ENCODE results near the gene CPED1.
"Not testable (repeated sequence)": the region's sequence is repeated elsewhere in the genome, so short reads cannot be mapped to it uniquely, and the experiment has no call there.

CPED1 gene

GRCh38 chr7:121001234-121001906, 12.9 kb downstream of the CPED1 start:
- no peak for DNase-seq (ENCODE audit: low read depth)
- no peak overlapping the region for H3K4me3 ChIP-seq (replicated peaks; ENCODE audit: low read depth, low read length)
- TF ChIP-seq CTCF (IDR thresholded peaks at IDR 0.05; ENCODE audit: low read length, missing control alignments) = no peak

GRCh38 chr7:121002048-121002756, 13.7 kb downstream of the CPED1 start:
- DNase-seq (ENCODE audit: low read depth) = peak; percentile 31
- H3K4me3 ChIP-seq (replicated peaks; ENCODE audit: low read depth, low read length) = no peak overlapping the region
- peak; percentile 5 for TF ChIP-seq CTCF (IDR thresholded peaks at IDR 0.05; ENCODE audit: low read length, missing control alignments)

- DNase-seq (ENCODE audit: low read depth) = peak; percentile 54
- no peak overlapping the region for H3K4me3 ChIP-seq (replicated peaks; ENCODE audit: low read depth, low read length)
- TF ChIP-seq CTCF (IDR thresholded peaks at IDR 0.05; ENCODE audit: low read length, missing control alignments) = no peak
Measured at GRCh38 chr7:121002757-121003200, 14.3 kb downstream of the CPED1 start.

- DNase-seq (ENCODE audit: low read depth) = no peak
- no peak for TF ChIP-seq CTCF (IDR thresholded peaks at IDR 0.05; ENCODE audit: low read length, missing control alignments)
- no peak overlapping the region for H3K4me3 ChIP-seq (replicated peaks; ENCODE audit: low read depth, low read length)
Measured at GRCh38 chr7:121003986-121004685, 15.6 kb downstream of the CPED1 start.

- not testable (repeated sequence) for DNase-seq (ENCODE audit: low read depth); H3K4me3 ChIP-seq (replicated peaks; ENCODE audit: low read depth, low read length)
Measured at GRCh38 chr7:121005058-121005457, 16.5 kb downstream of the CPED1 start.

- no peak for TF ChIP-seq CTCF (IDR thresholded peaks at IDR 0.05; ENCODE audit: low read length, missing control alignments)
- no peak overlapping the region for H3K4me3 ChIP-seq (replicated peaks; ENCODE audit: low read depth, low read length)
- no peak for DNase-seq (ENCODE audit: low read depth)
Measured at GRCh38 chr7:121005996-121006584, 17.6 kb downstream of the CPED1 start.

- TF ChIP-seq CTCF (IDR thresholded peaks at IDR 0.05; ENCODE audit: low read length, missing control alignments) = no peak
- H3K4me3 ChIP-seq (replicated peaks; ENCODE audit: low read depth, low read length) = no peak overlapping the region
- no peak for DNase-seq (ENCODE audit: low read depth)
Measured at GRCh38 chr7:121006711-121007315, 18.3 kb downstream of the CPED1 start.

All from fibroblast of pulmonary artery (primary cell).